ENCODE results near the gene LRRC45. TPM values are rescaled to one million over a fixed set of nuclear protein-coding genes. Genes with fewer than 3 reads are reported as not detected.

The LRRC45 gene
- polyA plus RNA-seq, 1 donor (not counting 4 experiments of a cell fraction or from before 2014, with no cell fraction given) = 2.5 TPM

GRCh38 chr17:82001571-82002056 lies 21.5 kb upstream of the LRRC45 start:
- FAIRE-seq = no peak

GRCh38 chr17:82003411-82004381 lies 19.4 kb upstream of the LRRC45 start:
- Histone ChIP-seq H3K4me2 (ENCODE audit: control insufficient read depth, extremely low read depth, insufficient read depth, low read depth, low read length) (peak overlapping the region; percentile 64), H3K9me1 (ENCODE audit: control insufficient read depth, extremely low read depth, insufficient read depth, low read length) (peaks cover 2% of the 10 kb centered on the region), H3K36me3 (ENCODE audit: control insufficient read depth in 2 of 2, extremely low read depth in 1 of 2, insufficient read depth in 2 of 2, low read length in 2 of 2) (no peaks in the 10 kb centered on the region), H3K79me2 (ENCODE audit: control insufficient read depth, insufficient read depth, low read length) (no peaks in the 10 kb centered on the region), H3K9ac (ENCODE audit: control insufficient read depth, extremely low read depth, insufficient read depth, low read length) (peak overlapping the region; percentile 60), H4K20me1 (ENCODE audit: control insufficient read depth, extremely low read depth, insufficient read depth, low read length) (no peaks in the 10 kb centered on the region), H3K4me3 (ENCODE audit: control insufficient read depth in 2 of 3, extremely low read depth in 1 of 3, insufficient read depth in 2 of 3, low read depth in 1 of 3, low read length in 3 of 3) (no peak overlapping the region), H3K4me1 (ENCODE audit: control insufficient read depth, extremely low read depth, insufficient read depth, low read length) (peaks cover 32% of the 10 kb centered on the region), H3K27me3 (ENCODE audit: control insufficient read depth, extremely low read depth, insufficient read depth, low read length) (no peaks in the 10 kb centered on the region), H3K9me3 (ENCODE audit: control insufficient read depth, low read depth, low read length) (no peaks in the 10 kb centered on the region), H2AFZ (ENCODE audit: control insufficient read depth, low read length) (peak overlapping the region; percentile 80), H3K27ac (ENCODE audit: control insufficient read depth, insufficient read depth, low read length) (peak overlapping the region; percentile 49)
- dilution Hi-C loops (cut with MboI; ENCODE audit: extremely low pct_ligation_motif_present, low sequenced_read_pairs) = no loop called here
- DNase-seq (ENCODE audit: low read depth, low spot score) = peak; percentile 73
- peak; percentile 70 for FAIRE-seq
- no peak for TF ChIP-seq CTCF (optimal IDR thresholded peaks at IDR 0.05 in 1 of 3, IDR thresholded peaks at IDR 0.05 in 1 of 3, conservative IDR thresholded peaks at IDR 0.05 in 1 of 3; ENCODE audit: extremely low read depth in 1 of 3, insufficient read depth in 2 of 3, low read length in 3 of 3)
- no peak for TF ChIP-seq EZH2 (IDR thresholded peaks at IDR 0.05; ENCODE audit: low read length)

More at GRCh38 chr17:82001571-82002056, 21.5 kb upstream of the LRRC45 start:
- Histone ChIP-seq H2AFZ (ENCODE audit: control insufficient read depth, low read length) (no peak overlapping the region), H3K9ac (ENCODE audit: control insufficient read depth, extremely low read depth, insufficient read depth, low read length) (no peak overlapping the region), H3K27me3 (ENCODE audit: control insufficient read depth, extremely low read depth, insufficient read depth, low read length) (no peaks in the 10 kb centered on the region), H3K36me3 (ENCODE audit: control insufficient read depth in 2 of 2, extremely low read depth in 1 of 2, insufficient read depth in 2 of 2, low read length in 2 of 2) (no peaks in the 10 kb centered on the region), H4K20me1 (ENCODE audit: control insufficient read depth, extremely low read depth, insufficient read depth, low read length) (no peaks in the 10 kb centered on the region), H3K79me2 (ENCODE audit: control insufficient read depth, insufficient read depth, low read length) (no peaks in the 10 kb centered on the region), H3K9me3 (ENCODE audit: control insufficient read depth, low read depth, low read length) (no peaks in the 10 kb centered on the region), H3K9me1 (ENCODE audit: control insufficient read depth, extremely low read depth, insufficient read depth, low read length) (peaks cover 2% of the 10 kb centered on the region), H3K4me1 (ENCODE audit: control insufficient read depth, extremely low read depth, insufficient read depth, low read length) (peaks cover 28% of the 10 kb centered on the region), H3K27ac (ENCODE audit: control insufficient read depth, insufficient read depth, low read length) (no peak overlapping the region), H3K4me3 (ENCODE audit: control insufficient read depth in 2 of 3, extremely low read depth in 1 of 3, insufficient read depth in 2 of 3, low read depth in 1 of 3, low read length in 3 of 3) (no peak overlapping the region), H3K4me2 (ENCODE audit: control insufficient read depth, extremely low read depth, insufficient read depth, low read depth, low read length) (no peak overlapping the region)
- dilution Hi-C loops (cut with MboI; ENCODE audit: extremely low pct_ligation_motif_present, low sequenced_read_pairs) = no loop called here
- TF ChIP-seq EZH2 (IDR thresholded peaks at IDR 0.05; ENCODE audit: low read length) (no peak), CTCF (optimal IDR thresholded peaks at IDR 0.05 in 1 of 3, IDR thresholded peaks at IDR 0.05 in 1 of 3, conservative IDR thresholded peaks at IDR 0.05 in 1 of 3; ENCODE audit: extremely low read depth in 1 of 3, insufficient read depth in 2 of 3, low read length in 3 of 3) (no peak)
- no peak for DNase-seq (ENCODE audit: low read depth, low spot score)
